Measurements from ENCODE around the gene RPTOR. TPM values are rescaled to one million over a fixed set of nuclear protein-coding genes. Genes with fewer than 3 reads are reported as not detected.

RPTOR gene
- total RNA-seq, 1 experiment from 2014 or later = 10.1 TPM

GRCh38 chr17:80977172-80977571 lies 432.5 kb downstream of the RPTOR start:
- DNase-seq (ENCODE audit: low read depth) = no peak

GRCh38 chr17:80978499-80979497 lies 434.2 kb downstream of the RPTOR start:
- DNase-seq (ENCODE audit: low read depth) = no peak

GRCh38 chr17:80979547-80980378 lies 435.1 kb downstream of the RPTOR start:
- DNase-seq (ENCODE audit: low read depth) = no peak

- peak; percentile 48 for DNase-seq (ENCODE audit: low read depth)
Measured at GRCh38 chr17:80980397-80981061, 435.9 kb downstream of the RPTOR start.

- DNase-seq (ENCODE audit: low read depth) = no peak
Measured at GRCh38 chr17:80981062-80981902, 436.6 kb downstream of the RPTOR start.

- DNase-seq (ENCODE audit: low read depth) = no peak
Measured at GRCh38 chr17:80981929-80982425, 437.3 kb downstream of the RPTOR start.

GRCh38 chr17:80982426-80982974 lies 437.9 kb downstream of the RPTOR start:
- no peak for DNase-seq (ENCODE audit: low read depth)

GRCh38 chr17:80983545-80983944 lies 438.9 kb downstream of the RPTOR start:
- DNase-seq (ENCODE audit: low read depth) = no peak

- peak; percentile 87 for DNase-seq (ENCODE audit: low read depth)
Measured at GRCh38 chr17:80984749-80985148, 440.1 kb downstream of the RPTOR start.

- DNase-seq (ENCODE audit: low read depth) = no peak
Measured at GRCh38 chr17:80986046-80986445, 441.4 kb downstream of the RPTOR start.

- no peak for DNase-seq (ENCODE audit: low read depth)
Measured at GRCh38 chr17:80986816-80987475, 442.3 kb downstream of the RPTOR start.

- DNase-seq (ENCODE audit: low read depth) = no peak
Measured at GRCh38 chr17:80987941-80988461, 443.4 kb downstream of the RPTOR start.

- no peak for DNase-seq (ENCODE audit: low read depth)
Measured at GRCh38 chr17:80989586-80989913, 444.9 kb downstream of the RPTOR start.

GRCh38 chr17:80990921-80991644 lies 446.4 kb downstream of the RPTOR start:
- DNase-seq (ENCODE audit: low read depth) = no peak

- DNase-seq (ENCODE audit: low read depth) = peak; percentile 71
Measured at GRCh38 chr17:80991645-80992076, 447.0 kb downstream of the RPTOR start, which contains the start of gene CHMP6. TSS of gene CHMP6 (plus strand) at chr17:80991841. CDS start at chr17:80991919, 78 bp downstream.

GRCh38 chr17:80992077-80992947 lies 447.7 kb downstream of the RPTOR start:
- no peak for DNase-seq (ENCODE audit: low read depth)

- no peak for DNase-seq (ENCODE audit: low read depth)
Measured at GRCh38 chr17:80992948-80993624, 448.4 kb downstream of the RPTOR start.

Data from RPMI7951 (cell line).